K562 (cell line): ENCODE results near the gene MYLK4. TPM values are rescaled to one million over a fixed set of nuclear protein-coding genes. Genes with fewer than 3 reads are reported as not detected.

Experiments used
- CEBPZ ChIP-seq: fragments of 150-350 bp; IDR thresholded peaks from 2 replicates; pipeline ENCODE4 v1.6.1; 2014; ENCODE audit warnings: low read depth, mild to moderate bottlenecking, low read length, borderline replicate concordance
- CLOCK ChIP-seq: fragments of 250-450 bp; sonication (Bioruptor Pico); IDR thresholded peaks from 2 replicates; pipeline ENCODE4 v1.4.0; 2020; ENCODE audit warnings: mild to moderate bottlenecking, moderate library complexity, borderline replicate concordance
- ETS2 ChIP-seq: IDR thresholded peaks from 2 replicates; pipeline ENCODE4 v1.6.1; 2016; ENCODE audit warnings: borderline replicate concordance, missing genetic modification characterization, mild to moderate bottlenecking, moderate library complexity, missing compliant biosample characterization; ENCODE audit not compliant: poor library complexity, severe bottlenecking
- LARP7 ChIP-seq: fragments of 450-650 bp; IDR thresholded peaks from 2 replicates; pipeline ENCODE4 v1.6.1; 2016
- MAFK ChIP-seq: IDR thresholded peaks from 2 replicates; pipeline ENCODE4 v1.6.1; 2011; ENCODE audit warnings: low read length, improper control_type of control experiment
- MAZ ChIP-seq, 2 experiments: fragments of 450-650 bp in 1 of 2; sonication (generic) in 1 of 2; formaldehyde crosslinking; IDR thresholded peaks in 1 of 2; conservative IDR thresholded peaks in 1 of 2; 2 replicates each; pipeline versions ENCODE4 v1.4.0 to v1.5.0; 2020; ENCODE audit warnings: mild to moderate bottlenecking in 1 of 2, missing genetic modification reagents in 1 of 2
- MEF2D ChIP-seq: conservative IDR thresholded peaks from 2 replicates; pipeline ENCODE4 v1.6.1; 2016; ENCODE audit warnings: low read depth, missing genetic modification characterization, missing compliant biosample characterization
- NBN ChIP-seq: fragments of 450-650 bp; IDR thresholded peaks from 2 replicates; pipeline ENCODE4 v1.6.1; 2016; ENCODE audit warnings: low read depth, mild to moderate bottlenecking
- NUFIP1 ChIP-seq: fragments of 450-650 bp; IDR thresholded peaks from 2 replicates; pipeline ENCODE4 v1.6.1; 2018; ENCODE audit not compliant: partially characterized antibody
- SMARCE1 ChIP-seq: fragments of 450-650 bp; IDR thresholded peaks from 2 replicates; pipeline ENCODE4 v1.7.1; 2016; ENCODE audit warnings: mild to moderate bottlenecking
- TAF1 ChIP-seq: IDR thresholded peaks from 2 replicates; pipeline ENCODE4 v1.6.1; 2011; ENCODE audit warnings: mild to moderate bottlenecking, low read length, moderate library complexity; ENCODE audit not compliant: insufficient read depth, control insufficient read depth, severe bottlenecking; ENCODE audit errors: extremely low read depth
- ZBTB49 ChIP-seq: sonication (generic); formaldehyde crosslinking; IDR thresholded peaks from 2 replicates; pipeline ENCODE4 v1.8.0; 2022; ENCODE audit warnings: missing genetic modification reagents, mild to moderate bottlenecking, borderline replicate concordance
- ZNF311 ChIP-seq: fragments of 250-450 bp; sonication (Bioruptor Pico); IDR thresholded peaks from 2 replicates; pipeline ENCODE4 v1.4.0; 2020; ENCODE audit warnings: mild to moderate bottlenecking, moderate library complexity
- ZNF395 ChIP-seq: fragments of 200-800 bp; sonication (Bioruptor generic); IDR thresholded peaks from 2 replicates; pipeline ENCODE4 v1.6.1; 2017; ENCODE audit warnings: missing genetic modification characterization, missing compliant biosample characterization
- ZNF57 ChIP-seq: fragments of 450-650 bp; formaldehyde crosslinking; IDR thresholded peaks from 2 replicates; pipeline ENCODE4 v1.4.0; 2020; ENCODE audit warnings: mild to moderate bottlenecking, moderate library complexity
- polyA plus RNA-seq, 8 experiments: library from polyadenylated mRNA; depleted of rRNA in 4 of 8; stranded (reverse) in 5 of 8; unstranded in 3 of 8; fragments of >200 nt; fragmentation: Nextera tagmentation in 2 of 8; fragmentation: Illumina TruSeq in 1 of 8; extraction: Ambion mirVana in 2 of 8; extraction: Trizol in 1 of 8; gene quantifications; 2 replicates each; pipeline versions ENCODE4 v1.2.1 to v1.2.3, GENCODE V29; 2011 to 2014; ENCODE audit warnings: inconsistent platforms in 1 of 8, missing spikeins in 1 of 8
- total RNA-seq, 7 experiments: library from RNA; depleted of rRNA in 6 of 7; stranded (reverse); fragments of >200 nt in 6 of 7; fragmentation: Illumina TruSeq in 2 of 7; extraction: Trizol in 2 of 7; gene quantifications; 2 replicates each; pipeline versions ENCODE4 v1.2.1 to v1.2.3, GENCODE V29; 2011 to 2021; ENCODE audit warnings: low replicate concordance in 1 of 7

The MYLK4 gene
- total and polyA plus RNA-seq, 9 of the 15 experiments (the other 6 are each of a cell fraction or from before 2014, with no cell fraction given) = 0.01 to 0.15 (median 0.06) TPM

GRCh38 chr6:2732503-2733089, 18.1 kb downstream of the MYLK4 start (continued):
- TF ChIP-seq ZNF57 (CRISPR knock-in tag) (no peak), CLOCK (CRISPR knock-in tag) (no peak), NUFIP1 (no peak), CEBPZ (no peak), MAZ (CRISPR knock-in tag; conservative IDR thresholded peaks at IDR 0.05 in 1 of 2, IDR thresholded peaks at IDR 0.05 in 1 of 2) (0 out of 4 replicates have a peak, but pooled peaks of 1 of the 2 experiments have one; percentile 38), ETS2 (tag) (no peak), ZNF311 (CRISPR knock-in tag) (no peak), LARP7 (no peak), ZNF395 (CRISPR knock-in tag) (no peak), SMARCE1 (no peak), MEF2D (0 out of 2 replicates have a peak, but pooled peaks have one; percentile 25), MAFK (no peak), ZBTB49 (CRISPR knock-in tag) (no peak), NBN (no peak), TAF1 (no peak)
